ENCODE results near the gene RAVER2. TPM values are rescaled to one million over a fixed set of nuclear protein-coding genes. Genes with fewer than 3 reads are reported as not detected.

The RAVER2 gene
- polyA plus RNA-seq, 1 experiment: 5.5 TPM

DNA sequence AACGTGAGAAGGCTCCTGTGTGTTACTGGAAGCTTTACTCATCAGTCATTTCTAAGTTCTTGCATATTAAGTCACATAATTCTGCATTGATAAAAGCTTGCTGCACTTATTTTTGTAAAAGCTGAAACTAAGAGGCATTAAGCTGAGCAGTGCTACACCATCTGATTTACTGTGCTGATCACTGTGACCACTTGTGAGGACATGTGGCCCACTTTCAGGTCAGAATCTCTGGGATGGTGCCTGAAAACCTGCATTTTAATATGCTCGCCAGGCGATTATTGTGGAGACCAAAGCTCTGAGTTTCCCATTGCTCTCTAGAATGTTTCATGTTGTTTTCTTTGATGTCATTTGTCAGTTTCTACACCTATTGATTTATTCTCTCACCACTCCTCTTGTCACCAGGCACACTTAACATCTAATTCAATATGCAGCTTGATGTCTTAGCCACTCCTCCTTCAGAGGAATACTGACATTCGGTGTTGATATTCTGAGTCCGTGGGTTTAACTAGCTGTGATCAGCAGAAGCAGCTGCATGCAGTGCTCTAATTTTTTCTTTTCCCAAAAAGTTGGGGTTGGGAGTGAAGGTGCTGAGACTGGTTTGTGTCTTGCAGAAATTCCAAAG, 85.3 kb downstream of the RAVER2 start:
- CTCF ChIA-PET: interaction anchor here (0.6 to 1.6 kb wide), 3 partner anchors 42 to 561 kb away, joined by 3 to 6 read pairs (median 4); no protein-coding TSS in a partner anchor
- no peak for DNase-seq (ENCODE audit: low read depth, low spot score)
- H3K27ac ChIP-seq (ENCODE audit: low read depth, low read length): no peak overlapping the region
- no peaks in the 10 kb centered on the region for H3K27me3 ChIP-seq (ENCODE audit: control insufficient read depth, insufficient read depth, low read length)
- POLR2A ChIA-PET: no interaction called here
- no peak overlapping the region for H3K4me3 ChIP-seq (ENCODE audit: low read depth, low read length)
- H3K9me3 ChIP-seq (ENCODE audit: control insufficient read depth, insufficient read depth, low read length): no peaks in the 10 kb centered on the region
- TF ChIP-seq, protein P1, sequence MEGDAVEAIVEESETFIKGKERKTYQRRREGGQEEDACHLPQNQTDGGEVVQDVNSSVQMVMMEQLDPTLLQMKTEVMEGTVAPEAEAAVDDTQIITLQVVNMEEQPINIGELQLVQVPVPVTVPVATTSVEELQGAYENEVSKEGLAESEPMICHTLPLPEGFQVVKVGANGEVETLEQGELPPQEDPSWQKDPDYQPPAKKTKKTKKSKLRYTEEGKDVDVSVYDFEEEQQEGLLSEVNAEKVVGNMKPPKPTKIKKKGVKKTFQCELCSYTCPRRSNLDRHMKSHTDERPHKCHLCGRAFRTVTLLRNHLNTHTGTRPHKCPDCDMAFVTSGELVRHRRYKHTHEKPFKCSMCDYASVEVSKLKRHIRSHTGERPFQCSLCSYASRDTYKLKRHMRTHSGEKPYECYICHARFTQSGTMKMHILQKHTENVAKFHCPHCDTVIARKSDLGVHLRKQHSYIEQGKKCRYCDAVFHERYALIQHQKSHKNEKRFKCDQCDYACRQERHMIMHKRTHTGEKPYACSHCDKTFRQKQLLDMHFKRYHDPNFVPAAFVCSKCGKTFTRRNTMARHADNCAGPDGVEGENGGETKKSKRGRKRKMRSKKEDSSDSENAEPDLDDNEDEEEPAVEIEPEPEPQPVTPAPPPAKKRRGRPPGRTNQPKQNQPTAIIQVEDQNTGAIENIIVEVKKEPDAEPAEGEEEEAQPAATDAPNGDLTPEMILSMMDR (IDR thresholded peaks at IDR 0.05; ENCODE audit: low read depth, low read length): no peak

DNA sequence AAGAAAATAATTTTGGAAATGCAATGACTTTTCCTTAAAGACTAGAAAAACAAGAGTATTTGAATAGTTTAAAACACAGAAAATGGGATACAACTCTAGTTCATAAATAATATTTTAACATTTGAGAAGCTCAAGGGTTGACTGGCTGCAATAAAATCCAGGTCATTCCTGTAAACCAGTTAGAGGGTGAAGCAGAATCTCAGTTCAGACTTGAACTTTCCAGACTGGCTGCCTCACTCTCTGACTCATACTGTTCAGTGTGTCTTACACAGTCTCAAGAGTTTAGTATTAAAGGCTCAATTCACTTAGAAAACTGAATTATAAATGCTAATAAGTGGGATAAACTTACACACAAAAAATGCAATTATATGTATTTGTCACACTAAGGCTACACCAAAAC, 89.9 kb downstream of the RAVER2 start:
- H3K27ac ChIP-seq (ENCODE audit: low read depth, low read length): no peak overlapping the region
- TF ChIP-seq, protein P1 (IDR thresholded peaks at IDR 0.05; ENCODE audit: low read depth, low read length): no peak
- DNase-seq (ENCODE audit: low read depth, low spot score): no peak
- H3K4me3 ChIP-seq (ENCODE audit: low read depth, low read length): no peak overlapping the region
- no peaks in the 10 kb centered on the region for H3K27me3 ChIP-seq (ENCODE audit: control insufficient read depth, insufficient read depth, low read length)
- CTCF ChIA-PET: interaction anchor here (0.7 to 1.4 kb wide), 2 partner anchors 10 to 11 kb away, joined by 4 to 7 read pairs; no protein-coding TSS in a partner anchor
- no peaks in the 10 kb centered on the region for H3K9me3 ChIP-seq (ENCODE audit: control insufficient read depth, insufficient read depth, low read length)
- POLR2A ChIA-PET: no interaction called here

DNA sequence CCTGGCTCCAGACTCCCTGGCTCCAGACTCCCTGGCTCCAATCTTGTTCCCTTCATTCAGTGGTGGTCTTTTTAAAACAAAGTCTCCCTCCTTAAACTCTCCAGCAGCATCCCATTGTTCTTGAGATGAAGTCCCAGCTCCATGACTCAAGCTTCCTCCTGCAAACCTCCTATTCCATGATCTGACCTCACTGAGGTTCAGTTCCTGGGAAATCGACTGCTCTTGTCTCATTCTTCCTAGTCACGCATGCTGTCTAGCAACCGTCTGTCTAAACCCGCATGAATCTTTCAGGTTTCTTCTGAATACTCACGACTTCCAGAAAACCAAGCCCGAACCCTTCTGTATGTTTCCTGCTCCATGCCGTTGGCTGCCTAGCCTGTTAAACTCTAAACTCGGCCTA, 91.9 kb downstream of the RAVER2 start:
- CTCF ChIA-PET: interaction anchor here (1.4 kb wide), 1 partner anchor 12 kb away, joined by 9 read pairs; no protein-coding TSS in a partner anchor
- POLR2A ChIA-PET: no interaction called here
- no peak for DNase-seq (ENCODE audit: low read depth, low spot score)
- TF ChIP-seq, protein P1 (IDR thresholded peaks at IDR 0.05; ENCODE audit: low read depth, low read length): no peak
- H3K9me3 ChIP-seq (ENCODE audit: control insufficient read depth, insufficient read depth, low read length): no peaks in the 10 kb centered on the region
- H3K27me3 ChIP-seq (ENCODE audit: control insufficient read depth, insufficient read depth, low read length): no peaks in the 10 kb centered on the region
- no peak overlapping the region for H3K4me3 ChIP-seq (ENCODE audit: low read depth, low read length)
- H3K27ac ChIP-seq (ENCODE audit: low read depth, low read length): no peak overlapping the region

DNA sequence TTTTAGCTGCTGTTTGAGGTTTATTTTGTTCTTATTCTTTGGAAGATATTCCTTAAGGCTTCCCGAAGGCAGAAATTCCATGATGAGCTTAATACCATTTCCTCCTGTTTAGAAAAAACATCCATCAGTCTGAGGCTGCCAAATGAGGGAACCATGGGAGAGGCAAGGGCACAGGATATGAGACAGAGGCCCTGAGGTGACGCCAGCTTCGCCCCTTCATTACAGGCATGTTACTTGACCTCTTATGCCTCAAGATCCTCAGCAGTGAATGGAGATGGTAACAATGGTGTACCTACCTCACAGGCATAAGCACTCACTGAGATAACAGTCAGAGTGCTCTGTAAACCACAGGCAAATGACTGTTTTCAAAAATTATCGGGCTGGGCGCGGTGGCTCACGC, 93.6 kb downstream of the RAVER2 start:
- H3K27ac ChIP-seq (ENCODE audit: low read depth, low read length): no peak overlapping the region
- ChIA-PET POLR2A (no interaction called here), CTCF (interaction anchor here (0.6 to 1.5 kb wide), 3 partner anchors 12 to 849 kb away, joined by 3 to 4 read pairs (median 3); no protein-coding TSS in a partner anchor)
- H3K9me3 ChIP-seq (ENCODE audit: control insufficient read depth, insufficient read depth, low read length): no peaks in the 10 kb centered on the region
- TF ChIP-seq, protein P1 (IDR thresholded peaks at IDR 0.05; ENCODE audit: low read depth, low read length): no peak
- H3K27me3 ChIP-seq (ENCODE audit: control insufficient read depth, insufficient read depth, low read length): no peaks in the 10 kb centered on the region
- no peak for DNase-seq (ENCODE audit: low read depth, low spot score)
- no peak overlapping the region for H3K4me3 ChIP-seq (ENCODE audit: low read depth, low read length)

DNA sequence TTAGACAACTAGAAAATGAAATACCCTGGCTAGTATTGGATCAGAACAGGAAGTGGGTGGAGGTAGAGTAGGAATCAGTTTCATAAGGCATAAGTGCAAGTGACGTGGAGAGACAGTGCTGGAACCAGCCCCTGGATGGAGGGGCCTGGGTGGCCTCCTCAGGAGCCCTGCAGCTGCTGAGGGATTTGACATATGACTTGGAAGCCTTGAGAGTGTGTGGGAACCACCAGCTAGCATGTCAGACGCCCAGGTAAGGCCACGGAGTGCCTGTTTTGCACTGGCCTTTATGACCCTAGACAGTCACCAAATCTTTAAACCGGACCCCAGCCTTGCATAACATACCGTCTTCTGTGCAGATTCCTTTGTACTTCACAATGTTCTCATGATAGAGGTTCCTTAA, 94.4 kb downstream of the RAVER2 start:
- no peak for DNase-seq (ENCODE audit: low read depth, low spot score)
- POLR2A ChIA-PET: no interaction called here
- TF ChIP-seq, protein P1 (IDR thresholded peaks at IDR 0.05; ENCODE audit: low read depth, low read length): no peak
- Histone ChIP-seq H3K27ac (ENCODE audit: low read depth, low read length) (no peak overlapping the region), H3K4me3 (ENCODE audit: low read depth, low read length) (no peak overlapping the region), H3K9me3 (ENCODE audit: control insufficient read depth, insufficient read depth, low read length) (no peaks in the 10 kb centered on the region), H3K27me3 (ENCODE audit: control insufficient read depth, insufficient read depth, low read length) (no peaks in the 10 kb centered on the region)
- CTCF ChIA-PET: no interaction called here

Data from AG04450 (cell line).